SHP77 treated with DMSO at 0.1 percent for 48 hours (cell line): ENCODE results near the gene DDX27.

Source experiments
- DNase-seq: peaks from one replicate; lab custom pipeline; 2025; lab: John Stamatoyannopoulos, UW

Gene DDX27

GRCh38 chr20:49291200-49291599 lies 72.0 kb downstream of the DDX27 start:
- DNase-seq = no peak

DNA sequence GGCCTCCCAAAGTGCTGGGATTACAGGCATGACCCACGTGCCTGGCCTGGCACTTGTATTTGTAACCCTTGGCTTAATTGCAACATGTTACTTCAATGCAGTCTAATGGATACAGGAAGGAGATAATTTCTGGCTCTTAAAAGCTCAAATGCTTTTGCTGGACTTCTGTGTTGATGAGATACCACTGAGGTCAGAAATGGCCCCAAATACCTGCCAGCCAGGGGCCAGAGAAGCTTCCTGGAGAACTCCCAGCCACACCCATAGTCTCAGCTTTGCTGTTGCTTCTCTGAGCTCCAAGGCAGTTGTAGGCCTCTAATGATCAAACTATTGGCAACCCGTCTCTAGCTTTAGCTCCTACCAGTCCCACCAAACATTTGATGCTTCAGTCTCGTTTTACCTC lies 72.8 kb downstream of the DDX27 start:
- DNase-seq = no peak

DNA sequence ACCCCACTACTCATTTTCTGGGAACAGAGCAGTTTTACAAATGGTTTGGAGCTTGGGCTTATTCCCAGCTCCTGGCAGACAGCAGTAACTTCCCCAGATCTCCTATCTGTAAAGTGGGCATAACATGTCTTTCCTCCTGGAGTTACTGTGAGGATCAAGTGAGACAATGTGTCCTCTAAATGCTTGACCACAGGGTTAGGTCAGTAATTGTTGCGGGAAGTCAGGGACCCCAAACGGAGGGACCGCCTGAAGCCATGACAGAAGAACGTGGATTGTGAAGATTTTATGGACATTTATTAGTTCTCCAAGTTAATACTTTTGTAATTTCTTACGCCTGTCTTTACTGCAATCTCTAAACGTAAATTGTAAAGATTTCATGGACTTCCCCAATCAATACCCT lies 73.9 kb downstream of the DDX27 start:
- DNase-seq = no peak
